SJCRH30 (cell line): Measurements from ENCODE around the gene TAC4. TPM values are rescaled to one million over a fixed set of nuclear protein-coding genes. Genes with fewer than 3 reads are reported as not detected.
"Not testable (repeated sequence)": the region's sequence is repeated elsewhere in the genome, so short reads cannot be mapped to it uniquely, and the experiment has no call there.

Experiments
- DNase-seq, 2 experiments: peaks; one replicate each; pipeline ENCODE4 v3.0.0-alpha.2; 2015 to 2020
- H3K27ac ChIP-seq: fragments of 250-450 bp; sonication (Bioruptor Pico); 2 replicates; pipeline ENCODE4 v1.5.1; 2020; ENCODE audit warnings: mild to moderate bottlenecking, moderate library complexity
- H3K27me3 ChIP-seq: fragments of 250-450 bp; sonication (Bioruptor Pico); 2 replicates; pipeline ENCODE4 v1.5.1; 2020; ENCODE audit warnings: mild to moderate bottlenecking, moderate library complexity
- H3K36me3 ChIP-seq: fragments of 250-450 bp; sonication (Bioruptor Pico); 2 replicates; pipeline ENCODE4 v1.5.1; 2020; ENCODE audit warnings: mild to moderate bottlenecking, moderate library complexity
- H3K4me1 ChIP-seq: fragments of 250-450 bp; sonication (Bioruptor Pico); 2 replicates; pipeline ENCODE4 v1.5.1; 2020; ENCODE audit warnings: mild to moderate bottlenecking, moderate library complexity
- H3K4me3 ChIP-seq: fragments of 250-450 bp; sonication (Bioruptor Pico); 2 replicates; pipeline ENCODE4 v1.5.1; 2020; ENCODE audit warnings: mild to moderate bottlenecking, moderate library complexity
- H3K9me3 ChIP-seq: fragments of 250-450 bp; sonication (Bioruptor Pico); replicated peaks from 2 replicates; pipeline ENCODE4 v1.5.1; 2020; ENCODE audit warnings: mild to moderate bottlenecking, moderate library complexity
- total RNA-seq: library from RNA; depleted of rRNA; stranded (reverse); fragments of >200 nt; shearing (Covaris generic); gene quantifications from 2 replicates; pipeline ENCODE4 v1.2.3, GENCODE V29; 2014

The TAC4 gene
- total RNA-seq, 1 experiment from 2014 or later: not detected

DNA sequence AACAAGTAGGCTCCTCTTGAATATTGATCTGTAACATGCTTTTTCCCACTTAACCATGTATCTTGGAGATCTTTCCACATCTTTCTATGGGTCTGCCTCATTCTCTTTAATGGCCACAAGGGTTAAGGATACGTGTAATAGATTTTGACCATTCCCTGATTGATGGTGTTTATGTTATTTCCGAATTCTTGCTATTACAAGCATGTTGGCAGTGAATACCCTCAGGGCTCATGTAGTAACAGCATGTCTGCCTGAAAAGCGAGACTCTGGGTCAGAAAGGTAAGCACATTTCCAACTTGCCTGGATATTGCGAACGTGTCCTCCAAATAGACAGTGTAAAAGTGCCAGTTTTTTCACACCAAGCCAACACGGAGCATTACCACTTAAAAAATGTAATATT, 5.0 kb downstream of the TAC4 start:
- H3K36me3 ChIP-seq: no peaks in the 10 kb centered on the region
- no peak for DNase-seq
- no peaks in the 10 kb centered on the region; the same call in 1 of the 2 replicates for H3K4me1 ChIP-seq

DNA sequence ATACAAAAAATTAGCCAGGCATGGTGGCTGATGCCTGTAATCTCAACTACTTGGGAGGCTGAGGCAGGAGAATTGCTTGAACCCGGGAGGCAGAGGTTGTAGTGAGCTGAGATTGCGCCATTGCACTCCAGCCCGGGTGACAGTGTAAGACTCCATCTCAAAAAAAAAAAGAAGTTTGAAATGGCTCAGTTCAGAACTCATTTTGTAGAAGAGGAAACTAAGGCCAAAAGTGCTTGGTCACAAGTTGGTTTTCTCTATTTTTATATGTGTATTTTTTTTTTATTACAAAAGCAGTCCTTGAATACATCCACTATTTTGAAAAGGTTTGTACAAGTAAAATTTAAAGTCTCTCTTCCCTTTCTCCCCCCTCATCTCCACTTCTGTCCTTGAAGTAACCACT, 5.5 kb downstream of the TAC4 start:
- no peaks in the 10 kb centered on the region; the same call in 1 of the 2 replicates for H3K4me1 ChIP-seq
- H3K27me3 ChIP-seq: no peaks in the 10 kb centered on the region
- H3K4me3 ChIP-seq: no peak overlapping the region
- no peaks in the 10 kb centered on the region for H3K9me3 ChIP-seq
- H3K27ac ChIP-seq: no peak overlapping the region
- DNase-seq: no peak
- H3K36me3 ChIP-seq: no peaks in the 10 kb centered on the region

More for the DNA sequence above, 5.0 kb downstream of the TAC4 start:
- no peaks in the 10 kb centered on the region for H3K27me3 ChIP-seq
- H3K9me3 ChIP-seq: no peaks in the 10 kb centered on the region
- H3K4me3 ChIP-seq: no peak overlapping the region
- no peak overlapping the region for H3K27ac ChIP-seq

DNA sequence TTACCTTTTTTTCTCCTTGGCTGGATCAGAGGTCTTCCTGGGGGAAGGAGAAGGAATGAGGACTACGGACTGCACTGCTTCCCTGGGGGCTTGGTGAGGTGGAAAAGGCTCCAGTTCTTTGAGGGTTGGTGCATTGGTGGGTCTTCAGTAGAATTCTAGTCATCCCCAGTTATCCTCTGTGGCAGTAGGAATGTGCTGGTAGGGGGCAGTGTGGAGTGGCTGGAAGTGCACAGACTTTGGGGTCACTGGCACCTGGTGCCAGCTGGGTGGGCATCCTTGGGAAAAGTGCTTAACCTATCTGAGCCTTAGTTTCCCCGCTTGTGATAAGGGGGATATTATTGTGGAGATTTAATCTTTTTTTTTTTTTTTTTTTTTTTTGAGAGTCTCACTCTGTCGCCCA, 6.3 kb downstream of the TAC4 start:
- H3K36me3 ChIP-seq: no peaks in the 10 kb centered on the region
- DNase-seq: no peak
- no peaks in the 10 kb centered on the region; the same call in 1 of the 2 replicates for H3K4me1 ChIP-seq
- no peaks in the 10 kb centered on the region for H3K9me3 ChIP-seq
- no peak overlapping the region for H3K27ac ChIP-seq
- no peak overlapping the region for H3K4me3 ChIP-seq
- H3K27me3 ChIP-seq: no peaks in the 10 kb centered on the region

DNA sequence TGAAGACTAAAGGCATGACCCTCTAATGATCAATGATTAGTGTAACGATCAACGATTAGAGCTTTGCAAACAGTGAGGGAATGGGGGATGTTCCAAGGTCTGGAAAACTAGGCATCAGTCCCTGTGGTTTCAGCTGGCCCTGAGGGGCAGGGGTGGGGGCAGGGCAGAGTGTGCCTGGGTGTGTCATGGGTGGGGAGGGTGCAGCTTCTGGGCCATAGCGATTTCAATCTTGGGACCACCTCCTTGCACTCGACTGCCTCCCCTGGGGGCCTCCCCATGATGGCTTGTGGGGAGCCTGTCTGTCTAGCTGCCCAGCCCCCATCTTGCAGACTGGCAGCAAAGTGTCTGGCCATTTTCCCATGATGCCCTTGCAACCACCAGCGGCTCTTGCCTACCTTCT, 8.4 kb downstream of the TAC4 start:
- Histone ChIP-seq H3K36me3 (no peaks in the 10 kb centered on the region), H3K9me3 (no peaks in the 10 kb centered on the region), H3K4me1 (no peaks in the 10 kb centered on the region), H3K27ac (no peak overlapping the region), H3K4me3 (no peak overlapping the region), H3K27me3 (no peaks in the 10 kb centered on the region)
- no peak for DNase-seq

DNA sequence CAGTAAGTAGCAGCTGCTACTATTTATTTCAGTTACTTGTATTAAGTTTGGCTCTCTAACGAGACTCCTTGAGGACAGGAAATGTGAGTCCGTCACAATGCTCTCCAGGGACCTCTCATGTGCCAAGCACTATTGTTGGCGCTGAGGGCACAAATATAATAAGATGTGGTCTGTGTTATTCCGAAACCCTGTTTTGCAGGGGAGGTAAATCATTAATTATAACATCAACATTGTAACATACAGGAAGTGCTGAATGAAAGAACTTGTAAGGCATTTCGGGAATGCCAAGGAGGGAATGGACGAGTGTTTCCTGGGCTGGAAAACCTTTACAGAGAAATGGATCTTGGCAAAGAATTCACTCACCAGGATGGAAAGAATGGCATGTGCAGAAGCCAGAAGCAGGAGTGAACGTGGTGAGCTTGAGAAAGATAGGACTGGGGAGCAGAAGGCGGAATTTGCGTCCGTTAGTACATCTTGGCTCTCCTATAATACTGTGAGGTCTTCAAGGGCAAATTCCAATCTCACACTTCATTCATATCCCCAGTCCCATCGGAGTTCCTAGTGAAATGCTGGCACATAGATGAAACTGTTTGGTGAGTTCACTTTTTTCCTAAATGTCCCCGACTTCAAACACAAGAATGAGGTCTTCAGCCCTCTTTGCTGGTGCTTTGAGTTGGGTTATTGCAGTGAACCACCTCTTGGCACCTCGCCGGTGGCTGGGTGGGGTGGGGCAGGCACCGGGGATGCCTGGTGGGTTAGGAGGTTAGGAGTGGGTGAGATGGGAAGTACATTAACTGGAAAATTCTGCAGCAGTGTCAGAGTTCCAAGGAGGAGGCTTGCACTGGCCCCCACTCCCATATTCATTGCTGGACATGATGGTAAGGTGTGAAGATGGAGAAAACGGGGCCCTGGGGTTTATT, 11.5 kb downstream of the TAC4 start:
- Histone ChIP-seq H3K4me3 (no peak overlapping the region), H3K9me3 (no peaks in the 10 kb centered on the region), H3K27me3 (no peaks in the 10 kb centered on the region), H3K4me1 (no peaks in the 10 kb centered on the region), H3K27ac (no peak overlapping the region), H3K36me3 (no peaks in the 10 kb centered on the region; the same call in 1 of the 2 replicates)
- no peak for DNase-seq

DNA sequence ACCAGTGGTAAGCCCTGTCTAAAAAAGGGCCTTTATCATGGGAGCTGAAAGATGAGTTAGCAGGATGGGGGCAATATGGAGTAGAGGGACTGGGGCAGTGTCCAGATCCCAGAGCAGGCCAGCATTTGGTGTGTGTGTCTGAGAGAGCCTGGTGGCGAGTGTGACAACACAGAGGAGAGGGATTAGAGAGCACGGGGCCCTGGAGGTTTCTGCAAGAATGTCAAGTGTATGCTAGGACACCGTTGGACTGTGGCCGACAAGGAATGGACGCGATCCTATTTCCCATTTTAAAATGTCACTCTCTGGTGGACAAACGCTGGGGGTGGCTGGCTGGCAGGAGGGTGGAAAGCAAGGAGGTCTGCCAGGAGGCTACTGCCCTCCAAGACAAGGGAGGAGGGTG, 12.4 kb downstream of the TAC4 start:
- Histone ChIP-seq H3K4me1 (no peaks in the 10 kb centered on the region), H3K9me3 (no peaks in the 10 kb centered on the region), H3K27me3 (no peaks in the 10 kb centered on the region), H3K36me3 (peaks cover under 1% of the 10 kb centered on the region; the same call in 1 of the 2 replicates), H3K4me3 (no peak overlapping the region), H3K27ac (no peak overlapping the region)
- no peak for DNase-seq

DNA sequence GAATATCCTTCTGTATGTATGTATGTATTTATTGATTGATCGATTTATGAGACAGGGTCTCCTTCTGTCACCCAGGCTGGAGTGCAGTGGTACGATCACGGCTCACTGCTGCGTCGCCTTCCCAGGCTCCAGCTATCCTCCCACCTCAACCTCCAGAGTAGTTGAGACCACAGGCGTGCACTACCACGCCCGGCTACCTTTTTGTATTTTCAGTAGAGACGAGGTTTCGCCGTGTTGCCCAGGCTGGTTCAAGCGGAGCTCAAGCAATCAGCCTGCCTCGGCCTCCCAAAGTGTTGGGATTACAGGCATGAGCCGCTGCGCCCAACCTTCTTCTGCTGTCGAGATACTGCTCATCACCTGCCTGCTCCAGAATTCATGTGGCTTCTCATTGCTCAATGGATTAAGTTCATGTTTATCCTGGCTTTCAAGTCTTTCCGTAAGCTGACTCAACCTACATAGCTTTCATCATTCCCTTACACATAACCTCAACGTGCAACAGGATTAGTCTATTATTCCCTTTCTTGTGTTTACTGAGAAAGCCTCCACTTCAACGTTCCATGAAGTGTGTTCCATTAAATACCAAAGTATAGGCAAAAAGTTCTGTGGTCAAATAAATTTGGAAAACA, 13.6 kb downstream of the TAC4 start:
- Histone ChIP-seq H3K36me3 (peaks cover 5% of the 10 kb centered on the region; the same call in 1 of the 2 replicates), H3K4me3 (no peak overlapping the region), H3K9me3 (no peaks in the 10 kb centered on the region), H3K27ac (no peak overlapping the region), H3K27me3 (no peaks in the 10 kb centered on the region), H3K4me1 (no peaks in the 10 kb centered on the region)
- no peak for DNase-seq

DNA sequence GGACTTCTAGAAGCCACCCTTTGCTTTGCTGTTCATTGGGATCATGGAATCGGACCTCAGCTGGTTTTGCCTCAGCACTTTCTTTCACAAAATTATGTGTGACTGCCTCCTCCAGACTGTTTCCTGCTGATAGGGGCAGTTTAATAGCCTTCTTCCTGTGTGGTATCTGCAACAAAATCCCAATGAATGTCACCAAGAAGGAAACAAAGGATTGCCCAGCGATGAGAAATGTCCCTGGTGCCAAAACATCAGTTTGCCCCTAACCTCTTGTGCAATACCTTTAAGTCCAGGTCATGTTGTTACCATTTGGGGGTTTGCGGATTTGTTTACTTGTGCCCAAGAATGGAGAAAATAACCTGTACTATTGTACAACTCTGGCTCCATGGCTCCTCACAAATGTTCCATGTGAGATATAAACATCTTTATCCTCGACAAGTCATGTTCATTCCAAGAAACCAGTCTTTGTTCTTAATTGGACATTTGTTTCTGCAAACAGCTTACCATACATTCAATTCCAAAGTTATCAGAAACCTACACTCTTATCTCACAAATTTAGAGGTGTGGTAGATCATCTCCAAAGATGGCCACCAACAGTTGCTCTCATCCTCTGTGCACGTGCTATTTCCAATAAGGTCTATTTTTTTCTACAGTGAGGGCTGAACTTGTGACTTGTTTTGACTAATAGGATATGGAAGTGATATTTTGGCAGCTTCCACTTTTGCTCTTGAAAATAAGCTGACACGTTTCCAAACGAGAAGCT, 14.8 kb downstream of the TAC4 start:
- Histone ChIP-seq H3K36me3 (peaks cover 9% of the 10 kb centered on the region; the same call in 1 of the 2 replicates), H3K4me3 (no peak overlapping the region), H3K9me3 (no peaks in the 10 kb centered on the region), H3K27me3 (no peaks in the 10 kb centered on the region), H3K4me1 (no peaks in the 10 kb centered on the region), H3K27ac (no peak overlapping the region)
- DNase-seq: no peak

DNA sequence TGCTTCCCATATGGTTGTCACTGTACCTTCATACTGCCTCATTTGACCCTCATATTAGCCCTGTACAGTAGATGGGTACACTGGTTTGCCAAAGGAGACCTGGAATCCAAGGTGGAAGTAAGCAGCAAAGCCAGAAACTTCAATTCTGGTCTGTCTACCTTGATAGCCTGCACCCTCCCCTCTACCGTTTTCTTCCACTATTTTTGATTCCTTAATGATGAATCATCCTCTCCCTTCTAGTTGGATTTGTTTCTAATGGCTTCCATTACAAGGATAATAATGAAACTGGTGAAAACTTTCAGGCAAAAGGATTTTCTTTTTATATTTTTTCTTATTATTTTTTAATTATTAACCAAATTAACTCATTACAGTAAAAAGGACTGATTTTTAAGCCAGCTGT, 17.3 kb downstream of the TAC4 start:
- no peak overlapping the region for H3K27ac ChIP-seq
- H3K27me3 ChIP-seq: no peaks in the 10 kb centered on the region
- no peaks in the 10 kb centered on the region for H3K9me3 ChIP-seq
- no peak for DNase-seq
- peaks cover 26% of the 10 kb centered on the region for H3K36me3 ChIP-seq
- no peak overlapping the region for H3K4me3 ChIP-seq
- H3K4me1 ChIP-seq: no peaks in the 10 kb centered on the region

DNA sequence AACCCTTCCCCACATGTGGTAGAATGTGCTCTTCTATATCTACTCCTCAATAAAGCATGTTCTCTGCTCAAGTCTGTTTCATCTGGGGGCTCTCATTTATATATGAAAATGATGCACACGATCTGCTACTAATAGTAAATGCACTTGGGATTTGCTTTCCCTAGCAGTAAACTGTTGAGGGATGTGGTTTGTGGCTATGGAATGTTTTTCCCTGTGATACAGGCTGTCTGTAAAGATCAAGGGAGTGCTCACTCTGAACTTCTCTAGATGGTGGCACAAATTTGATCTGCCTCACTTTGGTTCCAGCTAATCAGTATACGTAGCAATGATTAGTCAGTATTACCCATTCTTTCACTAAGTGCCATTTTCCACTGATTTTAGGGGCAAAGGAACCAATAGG, 18.8 kb downstream of the TAC4 start:
- Histone ChIP-seq H3K9me3 (no peaks in the 10 kb centered on the region), H3K27ac (no peak overlapping the region), H3K27me3 (no peaks in the 10 kb centered on the region), H3K4me1 (no peaks in the 10 kb centered on the region), H3K36me3 (peaks cover 37% of the 10 kb centered on the region), H3K4me3 (no peak overlapping the region)
- DNase-seq: no peak

DNA sequence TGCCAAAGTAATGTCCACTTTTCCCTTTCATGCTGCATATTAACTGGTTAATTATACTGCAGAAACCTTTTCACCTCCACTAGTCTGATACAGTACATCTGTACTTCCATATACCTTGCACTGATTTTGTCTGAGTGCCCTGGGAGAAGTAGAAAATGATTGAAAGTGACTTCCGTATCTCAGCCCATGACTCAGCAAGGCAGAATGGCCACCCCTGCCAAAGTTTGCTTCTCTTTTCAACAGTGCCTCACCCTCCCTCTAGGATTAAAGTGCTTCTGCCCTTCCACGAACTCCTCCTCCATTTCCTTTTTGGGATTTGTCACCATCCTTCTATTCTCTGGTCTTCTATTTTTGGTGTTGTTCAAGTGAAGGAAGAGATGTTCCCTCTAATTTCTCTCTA, 19.5 kb downstream of the TAC4 start:
- not testable (repeated sequence) for H3K27ac ChIP-seq, DNase-seq, H3K4me1 ChIP-seq, H3K27me3 ChIP-seq, H3K4me3 ChIP-seq, H3K9me3 ChIP-seq
- H3K36me3 ChIP-seq: peaks cover 44% of the 10 kb centered on the region

DNA sequence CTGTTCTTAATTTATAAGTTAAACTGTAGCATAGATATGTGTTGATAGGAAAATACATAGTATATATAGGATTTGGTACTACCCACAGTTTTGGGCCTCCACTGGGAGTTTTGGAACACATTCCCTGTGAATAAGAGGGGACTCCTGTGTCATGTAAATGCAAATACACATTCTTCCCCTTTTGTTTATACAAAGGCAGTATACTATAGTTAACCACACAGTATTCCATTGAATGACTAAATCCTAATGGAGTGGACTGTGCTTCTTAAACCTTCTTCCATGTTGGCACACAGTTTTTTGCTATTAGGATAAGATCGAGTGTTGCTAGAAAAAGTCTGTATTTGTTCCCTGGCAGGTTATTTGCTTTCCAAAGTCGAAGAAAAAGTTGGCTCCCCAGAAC, 22.2 kb downstream of the TAC4 start:
- no peak for DNase-seq
- Histone ChIP-seq H3K4me3 (no peak overlapping the region), H3K27ac (no peak overlapping the region), H3K9me3 (no peaks in the 10 kb centered on the region), H3K4me1 (no peaks in the 10 kb centered on the region), H3K36me3 (peaks cover 66% of the 10 kb centered on the region), H3K27me3 (no peaks in the 10 kb centered on the region)

DNA sequence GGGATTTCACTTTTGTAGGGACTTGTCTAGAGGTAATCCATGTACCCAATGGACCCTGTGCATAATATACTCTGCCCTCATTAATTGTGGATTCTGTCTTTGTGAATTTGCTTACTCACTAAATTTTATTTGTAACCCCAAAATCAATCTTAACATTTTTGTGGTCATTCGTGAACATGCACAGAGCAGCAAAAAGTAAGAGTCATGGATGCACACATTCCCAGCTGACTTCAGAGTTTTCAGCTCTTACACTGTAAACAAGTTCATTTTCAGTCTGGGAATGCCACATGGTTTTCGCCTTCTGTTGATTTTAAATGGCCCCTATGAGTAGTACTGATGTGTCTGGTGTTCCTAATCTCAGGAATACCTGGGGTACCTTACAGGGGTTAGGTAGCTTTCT, 24.3 kb downstream of the TAC4 start:
- DNase-seq: no peak
- no peak overlapping the region for H3K4me3 ChIP-seq
- no peaks in the 10 kb centered on the region for H3K27me3 ChIP-seq
- H3K4me1 ChIP-seq: no peaks in the 10 kb centered on the region
- H3K27ac ChIP-seq: no peak overlapping the region
- H3K36me3 ChIP-seq: peaks cover 64% of the 10 kb centered on the region
- no peaks in the 10 kb centered on the region for H3K9me3 ChIP-seq

DNA sequence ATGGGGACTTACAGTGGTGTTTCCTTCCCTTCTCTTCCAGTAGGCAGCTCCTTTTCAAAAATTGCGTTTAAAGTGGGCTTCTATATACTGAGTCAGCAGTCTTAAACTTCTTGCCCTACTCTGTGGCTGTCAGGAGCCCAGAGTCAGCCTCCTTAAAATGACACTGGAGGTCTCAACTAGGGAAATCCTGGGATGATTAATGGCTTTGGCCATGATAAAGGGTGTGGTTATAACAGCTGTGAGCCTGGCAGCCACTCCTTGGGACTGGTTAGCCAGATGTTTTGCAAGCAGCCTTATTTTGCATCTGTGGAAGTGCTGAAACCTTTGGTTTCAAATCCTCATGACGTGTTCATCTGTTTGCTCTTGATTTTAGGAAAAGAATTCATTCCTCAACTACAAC, 25.0 kb downstream of the TAC4 start:
- Histone ChIP-seq H3K4me1 (no peaks in the 10 kb centered on the region), H3K4me3 (no peak overlapping the region), H3K27me3 (no peaks in the 10 kb centered on the region), H3K27ac (no peak overlapping the region), H3K36me3 (peaks cover 68% of the 10 kb centered on the region), H3K9me3 (no peaks in the 10 kb centered on the region)
- DNase-seq: no peak

DNA sequence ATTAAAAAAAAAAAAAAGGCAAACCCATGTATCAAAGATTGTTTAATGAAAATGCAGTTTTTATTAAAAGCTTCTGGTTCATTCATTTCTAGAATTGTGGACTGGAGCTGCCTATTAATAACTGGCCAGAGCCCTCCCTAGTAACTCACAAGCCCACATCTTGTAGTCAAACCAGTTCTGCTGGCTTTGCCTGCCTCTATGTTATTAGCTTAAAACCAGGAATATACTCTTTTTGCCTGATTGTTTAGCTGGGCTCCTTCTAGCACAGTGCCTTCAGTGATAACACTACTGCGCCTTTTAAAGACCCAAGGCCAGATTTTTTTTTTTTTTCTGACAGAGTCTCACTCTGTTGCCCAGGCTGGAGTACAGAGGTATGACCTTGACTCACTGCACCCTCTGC, 26.0 kb downstream of the TAC4 start:
- H3K27me3 ChIP-seq: no peaks in the 10 kb centered on the region
- no peak overlapping the region for H3K4me3 ChIP-seq
- no peak overlapping the region for H3K27ac ChIP-seq
- no peaks in the 10 kb centered on the region for H3K9me3 ChIP-seq
- no peak for DNase-seq
- H3K36me3 ChIP-seq: peaks cover 72% of the 10 kb centered on the region
- H3K4me1 ChIP-seq: no peaks in the 10 kb centered on the region
